ENCODE measurements around the gene IMPG1. TPM values are rescaled to one million over a fixed set of nuclear protein-coding genes. Genes with fewer than 3 reads are reported as not detected.

Gene IMPG1
- total and polyA plus RNA-seq, 2 of the 8 experiments (the other 6 are each of a cell fraction or from before 2014, with no cell fraction given), result 0.02 TPM; not detected in 1

GRCh38 chr6:76003113-76003512, 69.3 kb downstream of the IMPG1 start:
- H2BK15ac ChIP-seq (ENCODE audit: low read length), result no peak overlapping the region
- no peak for DNase-seq (ENCODE audit: low read depth in 1 of 2, low spot score in 2 of 2)

More at GRCh38 chr6:76003113-76003512, 69.3 kb downstream of the IMPG1 start:
- Histone ChIP-seq H3K23ac (ENCODE audit: insufficient read length) (no peak overlapping the region), H3K4me1 (replicated peaks in 1 of 4; ENCODE audit: control insufficient read depth in 3 of 4, insufficient read depth in 4 of 4, low read length in 3 of 4) (no peaks in the 10 kb centered on the region), H3K4me3 (ENCODE audit: extremely low read depth in 1 of 4, insufficient read depth in 2 of 4, low read depth in 3 of 4, low read length in 4 of 4) (no peak overlapping the region), H4K20me1 (replicated peaks in 1 of 2; ENCODE audit: control insufficient read depth in 1 of 2, insufficient read depth in 2 of 2, low read length in 2 of 2) (no peaks in the 10 kb centered on the region), H2BK5ac (ENCODE audit: low read depth, low read length) (no peak overlapping the region), H3K9ac (replicated peaks in 1 of 4; ENCODE audit: extremely low read depth in 1 of 4, low read depth in 3 of 4, low read length in 3 of 4) (no peak overlapping the region), H3K79me2 (ENCODE audit: control insufficient read depth in 1 of 2, insufficient read depth in 2 of 2, low read length in 2 of 2) (no peaks in the 10 kb centered on the region), H3K79me1 (ENCODE audit: low read depth, low read length) (no peaks in the 10 kb centered on the region), H2BK120ac (replicated peaks; ENCODE audit: low read depth, low read length) (no peak overlapping the region), H3K27ac (ENCODE audit: low read depth, low read length) (no peak overlapping the region), H3K4me2 (ENCODE audit: insufficient read depth in 1 of 2, low read depth in 2 of 2, low read length in 2 of 2) (no peak overlapping the region), H3K27me3 (replicated peaks in 1 of 4; ENCODE audit: control insufficient read depth in 3 of 4, extremely low read depth in 1 of 4, insufficient read depth in 3 of 4, low read length in 3 of 4) (no peaks in the 10 kb centered on the region), H4K8ac (ENCODE audit: extremely low read depth, insufficient read depth, low read length) (no peak overlapping the region), H2AFZ (ENCODE audit: low read length) (no peak overlapping the region), H2BK12ac (ENCODE audit: low read depth, low read length) (no peak overlapping the region), H4K5ac (ENCODE audit: insufficient read length, low read depth, low read length) (no peak overlapping the region), H4K91ac (replicated peaks; ENCODE audit: insufficient read length, low read length) (no peak overlapping the region), H3K9me3 (ENCODE audit: insufficient read depth in 2 of 2, low read depth in 1 of 2, low read length in 1 of 2) (no peaks in the 10 kb centered on the region), H3K18ac (ENCODE audit: extremely low read depth, low read length) (no peak overlapping the region), H3K56ac (replicated peaks; ENCODE audit: insufficient read length, low read depth, low read length) (no peak overlapping the region), H2AK5ac (ENCODE audit: low read depth, low read length) (no peak overlapping the region), H3K23me2 (ENCODE audit: low read depth, low read length) (no peaks in the 10 kb centered on the region), H2BK20ac (ENCODE audit: low read length) (no peak overlapping the region), H3K14ac (ENCODE audit: insufficient read length) (no peak overlapping the region), H3K36me3 (ENCODE audit: control insufficient read depth in 2 of 4, insufficient read depth in 4 of 4, low read length in 3 of 4) (no peaks in the 10 kb centered on the region), H3K4ac (replicated peaks; ENCODE audit: insufficient read length, low read depth, low read length) (no peak overlapping the region)
- WGBS, 2 experiments (ENCODE audit: extremely low coverage in 1 of 2, insufficient coverage in 1 of 2, insufficient read length in 1 of 2, insufficient replicate concordance in 2 of 2, low coverage in 1 of 2, low lambda C conversion rate in 2 of 2, missing lambda C conversion rate in 1 of 2), result 90% methylated on average over 1 of the region's 1 CpG; no CpG with 5 or more reads in 1 of the 2 experiments
- ChIA-PET CTCF (ENCODE audit: partially characterized antibody) (interaction anchor here (1.5 to 1.7 kb wide), 2 partner anchors 9 to 858 kb away, joined by 3 read pairs; no protein-coding TSS in a partner anchor), POLR2A (ENCODE audit: partially characterized antibody) (no interaction called here)
- no peak for FAIRE-seq
- peak; percentile 87 for TF ChIP-seq MAFK (IDR thresholded peaks at IDR 0.05; ENCODE audit: low read depth, low read length)
- no peak for TF ChIP-seq BACH1 (IDR thresholded peaks at IDR 0.05; ENCODE audit: low read length)
- no peak for TF ChIP-seq ATF3 (IDR thresholded peaks at IDR 0.05; ENCODE audit: insufficient read depth, low read depth, low read length)
- TF ChIP-seq JUND (IDR thresholded peaks at IDR 0.05; ENCODE audit: low read length), result no peak
- TF ChIP-seq CHD1 (IDR thresholded peaks at IDR 0.05; ENCODE audit: low read depth, low read length), result no peak
- no peak for TF ChIP-seq TEAD4 (IDR thresholded peaks at IDR 0.05; ENCODE audit: low read depth, low read length)
